HepG2 (cell line): Measurements from ENCODE around the gene TRIM10. TPM values are rescaled to one million over a fixed set of nuclear protein-coding genes. Genes with fewer than 3 reads are reported as not detected.

Experiments used
- ARID4A ChIP-seq: sonication (generic); formaldehyde crosslinking; IDR thresholded peaks from 2 replicates; pipeline ENCODE4 v1.5.0; 2020; ENCODE audit warnings: mild to moderate bottlenecking, missing genetic modification reagents, borderline replicate concordance
- FOXP4 ChIP-seq: sonication (generic); formaldehyde crosslinking; IDR thresholded peaks from 2 replicates; pipeline ENCODE4 v1.4.0; 2020; ENCODE audit warnings: missing genetic modification reagents
- HMG20B ChIP-seq: conservative IDR thresholded peaks from 2 replicates; pipeline ENCODE4 v1.6.1; 2016; ENCODE audit warnings: missing genetic modification reagents, missing compliant biosample characterization
- NFKB2 ChIP-seq: sonication (generic); formaldehyde crosslinking; IDR thresholded peaks from 2 replicates; pipeline ENCODE4 v1.4.0; 2020; ENCODE audit warnings: missing genetic modification reagents, borderline replicate concordance
- ONECUT2 ChIP-seq: sonication (generic); formaldehyde crosslinking; IDR thresholded peaks from 2 replicates; pipeline ENCODE4 v1.4.0; 2020; ENCODE audit warnings: missing genetic modification reagents
- PRDM10 ChIP-seq: sonication (generic); formaldehyde crosslinking; IDR thresholded peaks from 2 replicates; pipeline ENCODE4 v1.4.0; 2020; ENCODE audit warnings: low read depth, missing genetic modification reagents
- TCF7 ChIP-seq: sonication (generic); IDR thresholded peaks from 2 replicates; pipeline ENCODE4 v1.6.1; 2016; ENCODE audit warnings: antibody characterized with exemption, low read depth
- ZBTB25 ChIP-seq: IDR thresholded peaks from 2 replicates; pipeline ENCODE4 v1.6.1; 2018; ENCODE audit warnings: missing genetic modification reagents
- ZNF205 ChIP-seq: IDR thresholded peaks from 2 replicates; pipeline ENCODE4 v1.6.1; 2018; ENCODE audit warnings: missing biosample characterization, missing genetic modification reagents
- ZNF780A ChIP-seq: sonication (generic); formaldehyde crosslinking; IDR thresholded peaks from 2 replicates; pipeline ENCODE4 v1.8.0; 2022; ENCODE audit warnings: mild to moderate bottlenecking, missing genetic modification reagents, moderate library complexity
- polyA plus RNA-seq, 8 experiments: library from polyadenylated mRNA; depleted of rRNA in 3 of 8; stranded (reverse) in 7 of 8; unstranded in 1 of 8; fragments of >200 nt; fragmentation: Illumina TruSeq in 4 of 8; extraction: Trizol in 4 of 8; gene quantifications; 2 replicates each; pipeline versions ENCODE4 v1.2.1 to v1.2.3, GENCODE V29; 2011 to 2016; ENCODE audit warnings: low read depth in 4 of 8, missing spikeins in 1 of 8, mixed read lengths in 1 of 8; ENCODE audit not compliant: insufficient read depth in 1 of 8
- total RNA-seq, 5 experiments: library from RNA; depleted of rRNA; stranded (reverse); fragments of >200 nt; fragmentation: Illumina TruSeq; extraction: Trizol; gene quantifications; 2 replicates each; pipeline ENCODE4 v1.2.3, GENCODE V29; 2016; ENCODE audit warnings: low read depth in 1 of 5

The TRIM10 gene
- total and polyA plus RNA-seq, 2 of the 13 experiments (the other 11 are each of a cell fraction or from before 2014, with no cell fraction given), result 4.1 to 6.8 TPM

- TF ChIP-seq PRDM10 (CRISPR knock-in tag) (no peak), FOXP4 (CRISPR knock-in tag) (no peak), ZNF205 (CRISPR knock-in tag) (no peak), TCF7 (no peak), HMG20B (CRISPR knock-in tag) (no peak), ZNF780A (CRISPR knock-in tag) (no peak), ARID4A (CRISPR knock-in tag) (no peak), NFKB2 (CRISPR knock-in tag) (no peak), ONECUT2 (CRISPR knock-in tag) (no peak), ZBTB25 (CRISPR knock-in tag) (no peak)
These were observed 58.5 kb downstream of the TRIM10 start (continued) for GRCh38 chr6:30102414-30102969.
